ENCODE results near the gene PRAC1.

Gene PRAC1

DNA sequence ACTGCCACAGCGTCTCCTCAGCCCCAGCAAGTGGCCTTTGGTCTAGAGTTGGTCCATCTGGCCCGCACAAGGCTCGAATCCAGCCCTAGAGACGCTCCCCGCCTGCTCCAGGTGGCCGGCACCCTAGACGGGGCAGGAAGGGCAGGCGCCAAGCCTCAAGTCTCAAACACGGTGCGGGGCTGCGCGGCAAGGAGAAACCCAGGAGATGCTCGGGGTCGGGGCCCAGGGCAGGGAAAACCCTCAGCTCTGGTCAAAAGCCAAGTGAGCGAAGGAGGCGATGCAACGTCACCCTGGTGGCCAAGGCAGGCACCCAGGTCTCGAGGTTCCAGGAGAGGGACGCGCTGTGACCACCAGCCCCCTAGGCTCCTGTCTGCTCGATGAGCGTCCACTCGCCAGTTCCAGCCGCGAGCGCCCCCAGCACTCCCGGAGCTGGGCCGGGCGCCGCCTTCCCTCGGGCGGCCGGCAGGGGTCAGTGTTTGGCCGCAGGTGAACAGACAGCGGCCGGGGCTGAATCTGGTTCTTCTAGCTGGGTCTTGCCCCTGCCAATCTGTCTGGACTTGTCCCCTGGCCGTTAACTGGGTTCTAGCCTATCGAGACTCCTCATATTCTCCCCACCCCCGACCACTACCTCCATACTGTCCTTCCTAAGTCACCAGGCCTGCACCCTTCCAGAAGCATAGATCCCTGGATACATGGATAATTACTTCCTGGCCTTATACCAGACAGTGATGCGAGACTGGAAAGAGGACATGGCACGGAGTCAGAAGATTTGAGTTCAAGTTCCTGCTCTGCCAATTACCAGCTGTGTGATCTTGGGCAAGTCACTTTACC is 44.0 kb downstream of the PRAC1 start:
- no peak overlapping the region for H3K4me3 ChIP-seq (ENCODE audit: low read depth, low read length)
- TF ChIP-seq, protein P1, sequence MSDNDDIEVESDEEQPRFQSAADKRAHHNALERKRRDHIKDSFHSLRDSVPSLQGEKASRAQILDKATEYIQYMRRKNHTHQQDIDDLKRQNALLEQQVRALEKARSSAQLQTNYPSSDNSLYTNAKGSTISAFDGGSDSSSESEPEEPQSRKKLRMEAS (IDR thresholded peaks at IDR 0.05; ENCODE audit: low read depth, low read length) = no peak
- TF ChIP-seq, protein P2, sequence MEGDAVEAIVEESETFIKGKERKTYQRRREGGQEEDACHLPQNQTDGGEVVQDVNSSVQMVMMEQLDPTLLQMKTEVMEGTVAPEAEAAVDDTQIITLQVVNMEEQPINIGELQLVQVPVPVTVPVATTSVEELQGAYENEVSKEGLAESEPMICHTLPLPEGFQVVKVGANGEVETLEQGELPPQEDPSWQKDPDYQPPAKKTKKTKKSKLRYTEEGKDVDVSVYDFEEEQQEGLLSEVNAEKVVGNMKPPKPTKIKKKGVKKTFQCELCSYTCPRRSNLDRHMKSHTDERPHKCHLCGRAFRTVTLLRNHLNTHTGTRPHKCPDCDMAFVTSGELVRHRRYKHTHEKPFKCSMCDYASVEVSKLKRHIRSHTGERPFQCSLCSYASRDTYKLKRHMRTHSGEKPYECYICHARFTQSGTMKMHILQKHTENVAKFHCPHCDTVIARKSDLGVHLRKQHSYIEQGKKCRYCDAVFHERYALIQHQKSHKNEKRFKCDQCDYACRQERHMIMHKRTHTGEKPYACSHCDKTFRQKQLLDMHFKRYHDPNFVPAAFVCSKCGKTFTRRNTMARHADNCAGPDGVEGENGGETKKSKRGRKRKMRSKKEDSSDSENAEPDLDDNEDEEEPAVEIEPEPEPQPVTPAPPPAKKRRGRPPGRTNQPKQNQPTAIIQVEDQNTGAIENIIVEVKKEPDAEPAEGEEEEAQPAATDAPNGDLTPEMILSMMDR (IDR thresholded peaks at IDR 0.05; ENCODE audit: low read depth, low read length) = peak; percentile 87
- TF ChIP-seq MYC (IDR thresholded peaks at IDR 0.05; ENCODE audit: low read depth, low read length) = peak; percentile 8; the same call in 1 of the 2 replicates
- peak; percentile 70 for DNase-seq (ENCODE audit: low read depth)

DNA sequence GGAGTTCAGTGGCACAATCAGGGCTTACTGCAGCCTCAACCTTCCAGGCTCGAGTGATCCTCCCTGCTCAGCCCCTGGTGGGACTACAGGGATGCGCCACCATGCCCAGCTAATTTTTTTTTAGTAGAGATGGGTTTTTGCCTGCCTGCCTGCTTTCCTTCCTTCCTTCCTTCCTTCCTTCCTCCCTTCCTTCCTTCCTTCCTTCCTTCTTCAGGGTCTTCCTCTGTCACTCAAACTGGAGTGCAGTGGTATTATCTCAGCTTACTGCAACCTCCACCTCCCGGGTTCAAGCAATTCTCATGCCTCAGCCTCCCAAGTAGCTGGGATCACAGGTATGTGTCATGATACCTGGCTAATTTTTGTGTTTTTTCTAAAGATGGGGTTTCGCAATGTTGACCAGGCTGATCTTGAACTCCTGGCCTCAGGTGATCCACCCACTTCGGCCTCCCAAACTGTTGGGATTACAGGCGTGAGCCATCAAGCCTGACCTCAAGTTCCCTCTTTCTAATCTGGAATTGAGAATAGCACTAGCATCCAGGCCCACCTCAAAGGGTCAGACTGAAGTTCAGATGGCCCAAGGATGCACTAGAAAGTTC is 45.3 kb downstream of the PRAC1 start:
- DNase-seq (ENCODE audit: low read depth) = no peak
- TF ChIP-seq MYC (IDR thresholded peaks at IDR 0.05; ENCODE audit: low read depth, low read length) = no peak
- TF ChIP-seq POLR2A (IDR thresholded peaks at IDR 0.05; ENCODE audit: extremely low read depth, insufficient read length) = no peak
- TF ChIP-seq, protein P1 (IDR thresholded peaks at IDR 0.05; ENCODE audit: low read depth, low read length) = no peak
- TF ChIP-seq, protein P2 (IDR thresholded peaks at IDR 0.05; ENCODE audit: low read depth, low read length) = no peak
- H3K4me3 ChIP-seq (ENCODE audit: low read depth, low read length) = no peak overlapping the region

DNA sequence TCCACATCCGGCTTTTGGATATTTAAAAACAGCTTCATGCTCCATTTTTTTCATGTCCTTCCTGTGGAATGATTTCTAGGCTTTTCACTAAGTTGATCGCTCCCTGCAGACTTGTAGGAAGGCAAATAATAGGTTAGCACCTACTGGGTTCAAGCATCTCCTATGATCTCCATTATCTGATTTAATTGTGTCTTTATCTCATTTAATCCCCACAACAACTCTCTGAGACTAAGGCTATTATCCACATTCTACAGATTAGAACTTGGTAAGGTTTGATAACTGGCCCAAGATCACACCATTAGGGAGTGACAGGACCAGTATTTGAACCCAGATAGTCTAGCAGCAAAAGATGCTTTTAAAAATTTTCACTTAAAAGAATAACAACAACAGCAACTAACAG is 50.0 kb downstream of the PRAC1 start:
- H3K4me3 ChIP-seq (ENCODE audit: low read depth, low read length) = no peak overlapping the region
- no peak for DNase-seq (ENCODE audit: low read depth)
- TF ChIP-seq, protein P1 (IDR thresholded peaks at IDR 0.05; ENCODE audit: low read depth, low read length) = no peak
- TF ChIP-seq, protein P2 (IDR thresholded peaks at IDR 0.05; ENCODE audit: low read depth, low read length) = no peak
- TF ChIP-seq POLR2A (IDR thresholded peaks at IDR 0.05; ENCODE audit: extremely low read depth, insufficient read length) (no peak), MYC (IDR thresholded peaks at IDR 0.05; ENCODE audit: low read depth, low read length) (no peak)

All from NB4 (cell line).